Measurements from ENCODE around the gene PSMF1.
"Not testable (repeated sequence)": the region's sequence is repeated elsewhere in the genome, so short reads cannot be mapped to it uniquely, and the experiment has no call there.

Gene PSMF1

DNA sequence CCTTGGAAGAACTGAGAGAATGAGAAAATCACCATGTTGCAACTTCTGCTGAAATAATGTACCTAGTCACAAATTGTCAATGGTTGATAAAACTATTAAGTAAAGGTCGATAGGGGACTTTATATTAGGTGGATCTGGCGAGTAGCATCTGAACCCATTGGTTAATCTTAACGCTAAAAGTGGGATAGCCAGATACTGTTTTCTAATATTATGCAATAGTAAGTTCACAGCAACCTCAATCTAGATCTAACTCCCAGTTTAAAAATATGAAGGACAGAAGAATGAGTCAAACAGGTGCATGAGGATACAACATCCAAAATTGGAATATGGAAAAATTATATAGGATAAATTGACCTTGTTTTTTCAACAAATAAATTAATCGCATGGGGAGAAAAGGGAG, 18.8 kb downstream of the PSMF1 start:
- Histone ChIP-seq H3K36me3 (peaks cover 69% of the 10 kb centered on the region), H3K27ac (no peak overlapping the region), H3K4me1 (ENCODE audit: control insufficient read depth in 1 of 2, insufficient read depth in 1 of 2, low read depth in 1 of 2, low read length in 1 of 2) (no peaks in the 10 kb centered on the region), H3K4me3 (ENCODE audit: low read depth in 1 of 2, low read length in 1 of 2) (no peak overlapping the region), H3K9me3 (no peaks in the 10 kb centered on the region), H3K27me3 (no peaks in the 10 kb centered on the region)
- no peak for TF ChIP-seq CTCF (IDR thresholded peaks at IDR 0.05)

- Histone ChIP-seq H3K27me3 (no peaks in the 10 kb centered on the region), H3K9me3 (no peaks in the 10 kb centered on the region), H3K36me3 (peaks cover 65% of the 10 kb centered on the region), H3K27ac (no peak overlapping the region), H3K4me1 (ENCODE audit: control insufficient read depth in 1 of 2, insufficient read depth in 1 of 2, low read depth in 1 of 2, low read length in 1 of 2) (no peaks in the 10 kb centered on the region), H3K4me3 (ENCODE audit: low read depth in 1 of 2, low read length in 1 of 2) (no peak overlapping the region)
- TF ChIP-seq CTCF (IDR thresholded peaks at IDR 0.05): no peak
Measured at GRCh38 chr20:1144401-1145172, 26.2 kb downstream of the PSMF1 start.

- Histone ChIP-seq H3K4me1 (ENCODE audit: control insufficient read depth in 1 of 2, insufficient read depth in 1 of 2, low read depth in 1 of 2, low read length in 1 of 2) (no peaks in the 10 kb centered on the region), H3K9me3 (no peaks in the 10 kb centered on the region), H3K27ac (no peak overlapping the region), H3K27me3 (no peaks in the 10 kb centered on the region), H3K36me3 (peaks cover 58% of the 10 kb centered on the region), H3K4me3 (ENCODE audit: low read depth in 1 of 2, low read length in 1 of 2) (no peak overlapping the region)
- TF ChIP-seq CTCF (IDR thresholded peaks at IDR 0.05): no peak
Measured at GRCh38 chr20:1146957-1147356, 28.6 kb downstream of the PSMF1 start.

- H3K36me3 ChIP-seq: peaks cover 56% of the 10 kb centered on the region
- not testable (repeated sequence) for H3K4me3 ChIP-seq (ENCODE audit: low read depth in 1 of 2, low read length in 1 of 2); H3K9me3 ChIP-seq; H3K27me3 ChIP-seq; H3K4me1 ChIP-seq (ENCODE audit: control insufficient read depth in 1 of 2, insufficient read depth in 1 of 2, low read depth in 1 of 2, low read length in 1 of 2); H3K27ac ChIP-seq
Measured at GRCh38 chr20:1149812-1150211, 31.4 kb downstream of the PSMF1 start.

- Histone ChIP-seq H3K27ac (no peak overlapping the region), H3K27me3 (no peaks in the 10 kb centered on the region), H3K36me3 (peaks cover 55% of the 10 kb centered on the region), H3K4me3 (ENCODE audit: low read depth in 1 of 2, low read length in 1 of 2) (no peak overlapping the region), H3K9me3 (no peaks in the 10 kb centered on the region), H3K4me1 (ENCODE audit: control insufficient read depth in 1 of 2, insufficient read depth in 1 of 2, low read depth in 1 of 2, low read length in 1 of 2) (no peaks in the 10 kb centered on the region)
- no peak for TF ChIP-seq CTCF (IDR thresholded peaks at IDR 0.05)
Measured at GRCh38 chr20:1150218-1150617, 31.8 kb downstream of the PSMF1 start.

DNA sequence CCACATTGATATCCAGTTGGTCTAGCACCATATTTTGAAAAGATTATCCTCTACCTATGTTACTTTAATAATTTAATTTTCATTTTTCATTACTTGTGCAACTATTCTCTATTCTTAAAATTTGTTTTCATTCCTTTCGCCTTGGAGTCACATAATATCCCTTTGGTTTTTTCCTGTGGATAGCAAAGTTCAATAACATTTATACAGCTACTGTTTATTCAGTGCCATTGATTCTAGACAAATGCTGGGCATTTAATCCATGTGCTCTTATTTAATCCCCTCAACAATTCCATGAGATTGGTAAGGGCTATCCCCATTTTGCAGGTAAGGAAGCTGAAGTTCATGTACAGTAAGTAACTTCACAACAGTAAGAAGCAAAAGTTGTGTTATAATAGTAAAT, 32.6 kb downstream of the PSMF1 start:
- Histone ChIP-seq H3K36me3 (peaks cover 59% of the 10 kb centered on the region), H3K9me3 (no peaks in the 10 kb centered on the region)

More for the DNA sequence above, 32.6 kb downstream of the PSMF1 start:
- Histone ChIP-seq H3K27ac (no peak overlapping the region), H3K4me1 (ENCODE audit: control insufficient read depth in 1 of 2, insufficient read depth in 1 of 2, low read depth in 1 of 2, low read length in 1 of 2) (no peaks in the 10 kb centered on the region), H3K4me3 (ENCODE audit: low read depth in 1 of 2, low read length in 1 of 2) (no peak overlapping the region), H3K27me3 (no peaks in the 10 kb centered on the region)
- TF ChIP-seq CTCF (IDR thresholded peaks at IDR 0.05): no peak
